Thoracic aorta (tissue), 2 donors: ENCODE data around the gene NOTCH1. TPM values are rescaled to one million over a fixed set of nuclear protein-coding genes. Genes with fewer than 3 reads are reported as not detected.
A peak's percentile ranks its signal among the peaks of the same experiment; 100 is the strongest.

Source experiments
- ATAC-seq: fragments of 150-250 bp; one replicate; pipeline ENCODE4 v1.8.0; 2017; ENCODE audit warnings: low read depth; ENCODE audit not compliant: insufficient number of reproducible peaks, low FRiP score
- DNase-seq: peaks from one replicate; pipeline ENCODE4 v3.0.0-alpha.2; 2020; ENCODE audit warnings: low spot score
- H3K27ac ChIP-seq, 2 donors: fragments of 200-600 bp; sonication (generic); 1 replicate in 1 of 2; 2 replicates in 1 of 2; pipeline ENCODE4 v1.5.1; 2016; ENCODE audit warnings: mild to moderate bottlenecking in 2 of 2, moderate library complexity in 2 of 2
- H3K27me3 ChIP-seq: fragments of 200-600 bp; sonication (generic); replicated peaks from 2 replicates; pipeline ENCODE4 v1.6.0; 2016; ENCODE audit warnings: mild to moderate bottlenecking; ENCODE audit not compliant: insufficient read depth
- H3K36me3 ChIP-seq: fragments of 200-600 bp; sonication (generic); one replicate; pipeline ENCODE4 v1.5.1; 2016
- H3K4me1 ChIP-seq, 2 donors: fragments of 200-600 bp; sonication (generic); 1 replicate in 1 of 2; 2 replicates in 1 of 2; pipeline versions ENCODE4 v1.5.1 to v1.6.0; 2016; ENCODE audit warnings: low read depth in 2 of 2, mild to moderate bottlenecking in 1 of 2; ENCODE audit not compliant: control insufficient read depth in 1 of 2
- H3K4me3 ChIP-seq: fragments of 200-600 bp; sonication (generic); 2 replicates; pipeline ENCODE4 v1.5.1; 2016; ENCODE audit warnings: mild to moderate bottlenecking
- H3K9me3 ChIP-seq: fragments of 200-600 bp; sonication (generic); 2 replicates; pipeline ENCODE4 v1.5.1; 2016
- CTCF ChIP-seq: fragments of 200-600 bp; sonication (generic); IDR thresholded peaks from one replicate; pipeline ENCODE4 v1.5.1; 2019; ENCODE audit warnings: antibody characterized with exemption
- total RNA-seq, 2 donors: library from RNA; depleted of rRNA; stranded (reverse); fragments of >200 nt; gene quantifications; one replicate each; pipeline versions ENCODE4 v1.1.0 to v1.2.3, GENCODE V29; 2016

The NOTCH1 gene
- total RNA-seq, 2 donors from 2014 or later = 40.9 to 48.1 TPM

DNA sequence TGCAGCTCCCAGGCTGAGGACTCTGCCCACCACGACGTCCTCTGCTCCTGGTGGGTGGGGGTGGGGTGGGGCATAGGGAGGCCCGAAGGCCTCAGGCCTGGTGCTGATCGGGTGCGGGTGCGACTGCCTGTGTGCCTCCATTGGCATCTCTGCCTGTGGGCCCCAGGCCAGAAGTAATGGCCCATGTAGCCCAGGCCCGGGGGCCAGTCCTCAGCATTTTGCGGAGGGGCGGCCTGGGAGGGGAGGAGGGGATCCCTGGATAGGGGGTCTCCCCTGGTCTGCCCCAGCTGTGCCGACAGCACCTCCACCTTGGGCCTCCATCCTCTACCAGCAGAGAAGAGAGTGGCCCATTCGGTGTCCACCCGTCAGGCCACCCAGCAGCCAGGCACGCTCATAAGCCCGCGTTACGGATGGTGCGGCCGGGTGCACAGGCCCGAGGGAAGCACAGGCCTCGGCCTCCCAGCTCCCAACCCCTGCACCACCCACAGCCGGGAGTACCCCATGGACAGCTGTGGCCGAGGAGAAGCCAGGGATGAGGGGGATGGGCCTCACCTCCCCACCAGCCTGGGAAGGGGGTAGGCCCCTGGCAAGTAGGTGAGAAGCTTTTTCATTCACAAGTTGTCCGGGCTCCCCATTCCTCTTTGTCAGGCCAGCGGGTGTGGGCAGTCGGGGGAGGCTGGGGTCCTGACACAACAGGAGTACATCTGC is 1.8 kb upstream of the NOTCH1 start:
- DNase-seq (no peak), ATAC-seq (no peak)
- Histone ChIP-seq H3K36me3 (peaks cover 7% of the 10 kb centered on the region), H3K4me1 (peaks cover 48 to 75% of the 10 kb centered on the region in 2 donors), H3K4me3 (peak overlapping the region; percentile 91), H3K27me3 (no peaks in the 10 kb centered on the region), H3K9me3 (no peaks in the 10 kb centered on the region), H3K27ac (peak overlapping the region; percentile 94 to 100)
- TF ChIP-seq CTCF = no peak

DNA sequence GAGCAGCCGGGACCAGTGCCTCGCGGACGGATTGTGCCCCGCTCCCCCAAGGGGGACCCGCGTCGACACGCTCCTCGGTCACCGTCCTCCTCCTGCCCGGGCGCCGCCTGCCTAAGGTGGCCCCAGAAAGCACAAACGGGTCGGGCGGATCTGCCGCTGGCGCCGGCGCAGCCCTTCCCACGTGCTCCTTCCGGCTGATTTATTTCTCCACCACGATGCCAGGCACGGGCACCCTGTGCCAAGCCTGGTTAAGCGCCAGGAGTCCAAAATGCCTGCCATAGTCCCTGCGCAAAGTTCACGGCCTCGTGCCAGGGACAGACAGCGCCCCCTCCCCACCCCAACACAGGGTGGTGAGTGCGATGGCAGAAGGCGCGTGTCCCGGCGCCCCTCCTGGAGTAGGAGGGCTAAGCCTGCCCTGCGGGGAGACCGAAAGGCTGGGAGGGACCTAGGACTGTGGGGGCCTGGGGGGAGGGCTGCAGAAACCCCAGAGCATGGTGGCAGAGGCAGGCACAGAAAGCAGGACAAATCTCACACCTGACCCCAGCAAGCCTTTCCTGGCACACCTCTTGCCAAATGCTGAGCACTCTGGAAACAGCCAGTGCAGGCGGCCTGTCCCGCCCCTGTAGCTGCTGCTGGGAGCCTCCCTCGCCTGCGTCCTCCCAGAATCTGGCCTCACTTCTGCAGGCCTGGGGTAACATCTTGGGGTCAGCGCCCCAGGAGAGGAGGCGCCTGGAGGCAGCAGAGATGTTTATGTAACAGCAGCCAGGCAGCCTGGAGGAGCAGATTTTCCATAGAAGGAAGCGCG is 1.1 kb upstream of the NOTCH1 start:
- Histone ChIP-seq H3K27ac (peak overlapping the region; percentile 94 to 100), H3K9me3 (no peaks in the 10 kb centered on the region), H3K4me3 (peak overlapping the region; percentile 91), H3K27me3 (no peaks in the 10 kb centered on the region), H3K4me1 (peaks cover 43 to 68% of the 10 kb centered on the region in 2 donors), H3K36me3 (peaks cover 7% of the 10 kb centered on the region)
- no peak for DNase-seq
- TF ChIP-seq CTCF = no peak
- peak; percentile 53 for ATAC-seq

DNA sequence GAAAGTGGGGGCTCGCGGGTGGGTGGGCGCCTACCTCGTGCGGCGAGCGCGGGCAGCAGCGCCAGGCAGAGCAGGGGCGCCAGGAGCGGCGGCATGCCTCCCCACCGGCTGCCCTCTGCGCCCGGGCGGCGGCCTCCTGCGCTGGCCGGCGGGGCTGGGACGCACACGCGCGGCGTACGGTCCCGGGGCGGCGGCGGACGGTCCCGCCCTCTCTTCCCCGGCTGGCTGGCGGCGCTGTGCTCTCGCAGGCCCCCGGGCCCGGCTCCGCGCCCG is 220 bp downstream of the NOTCH1 start:
- H3K4me1 ChIP-seq = peaks cover 30 to 60% of the 10 kb centered on the region in 2 donors
- H3K4me3 ChIP-seq = peak overlapping the region; percentile 88
- TF ChIP-seq CTCF = no peak
- H3K27me3 ChIP-seq = no peaks in the 10 kb centered on the region
- H3K27ac ChIP-seq = peak overlapping the region; percentile 71 to 77
- ATAC-seq (peak; percentile 0), DNase-seq (no peak)
- no peaks in the 10 kb centered on the region for H3K9me3 ChIP-seq
- H3K36me3 ChIP-seq = peaks cover 7% of the 10 kb centered on the region

- Histone ChIP-seq H3K27me3 (no peaks in the 10 kb centered on the region), H3K27ac (peak overlapping the region; percentile 71 to 77), H3K36me3 (peaks cover 7% of the 10 kb centered on the region), H3K9me3 (no peaks in the 10 kb centered on the region), H3K4me3 (peak overlapping the region; percentile 88), H3K4me1 (peaks cover 26 to 60% of the 10 kb centered on the region in 2 donors)
- ATAC-seq (no peak), DNase-seq (no peak)
- TF ChIP-seq CTCF = no peak
These were observed 720 bp downstream of the NOTCH1 start for GRCh38 chr9:136544964-136545691.

- TF ChIP-seq CTCF = no peak
- Histone ChIP-seq H3K36me3 (peaks cover 7% of the 10 kb centered on the region), H3K9me3 (no peaks in the 10 kb centered on the region), H3K27me3 (no peaks in the 10 kb centered on the region), H3K27ac (peak overlapping the region; percentile 71 to 77), H3K4me1 (peaks cover 25 to 60% of the 10 kb centered on the region in 2 donors), H3K4me3 (peak overlapping the region; percentile 88)
- no peak for DNase-seq
- no peak for ATAC-seq
These were observed 1.3 kb downstream of the NOTCH1 start for GRCh38 chr9:136544548-136544963.
